ENCODE data around the gene MIF4GD.
A peak's percentile ranks its signal among the peaks of the same experiment; 100 is the strongest.

MIF4GD gene

DNA sequence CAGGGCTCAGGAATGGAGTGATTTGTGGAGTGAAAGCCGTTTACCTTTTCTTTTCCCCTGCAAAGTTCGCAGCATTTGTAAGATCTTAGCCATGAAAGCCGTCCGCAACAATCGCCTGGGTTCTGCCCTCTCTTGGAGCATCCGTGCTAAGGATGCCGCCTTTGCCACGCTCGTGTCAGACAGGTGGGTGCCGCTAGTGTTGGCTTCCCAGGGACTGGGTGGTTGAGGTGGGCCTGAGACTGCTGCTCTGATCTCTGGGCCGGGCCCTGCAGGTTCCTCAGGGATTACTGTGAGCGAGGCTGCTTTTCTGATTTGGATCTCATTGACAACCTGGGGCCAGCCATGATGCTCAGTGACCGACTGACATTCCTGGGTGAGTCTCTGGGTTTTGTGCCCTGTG lies 38.2 kb downstream of the MIF4GD start:
- DNase-seq (ENCODE audit: low spot score): no peak

DNA sequence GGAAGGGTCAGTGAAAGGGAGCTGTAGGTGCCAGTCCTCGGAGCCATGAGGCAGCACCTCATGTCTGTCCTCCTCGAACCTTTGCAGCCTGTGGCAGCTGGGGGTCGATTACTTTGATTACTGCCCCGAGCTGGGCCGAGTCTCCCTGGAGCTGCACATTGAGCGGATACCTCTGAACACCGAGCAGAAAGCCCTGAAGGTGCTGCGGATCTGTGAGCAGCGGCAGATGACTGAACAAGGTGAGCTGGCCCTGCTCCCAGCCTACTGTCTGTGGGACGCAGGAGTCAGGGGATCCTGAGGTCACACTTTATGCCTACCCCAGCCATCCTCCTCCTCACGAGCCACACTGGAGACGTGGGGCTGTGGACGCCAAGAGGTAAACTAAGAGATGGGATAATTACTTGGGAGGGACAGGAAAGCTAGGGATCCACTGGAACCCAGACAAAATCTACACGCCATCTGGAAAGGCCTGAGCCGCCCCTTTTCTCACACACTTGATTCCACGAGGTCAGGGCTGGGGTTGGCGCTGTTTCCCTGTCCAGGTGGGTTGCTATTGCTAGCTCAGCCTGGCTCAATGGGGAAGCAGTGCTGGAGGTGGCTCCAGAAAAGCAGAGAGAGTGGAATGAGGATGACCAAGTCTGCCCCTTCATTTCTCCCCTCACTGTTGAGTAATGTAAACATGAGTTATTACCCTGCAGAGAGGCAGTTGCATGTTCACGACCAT lies 39.1 kb downstream of the MIF4GD start:
- no peak for DNase-seq (ENCODE audit: low spot score)

DNA sequence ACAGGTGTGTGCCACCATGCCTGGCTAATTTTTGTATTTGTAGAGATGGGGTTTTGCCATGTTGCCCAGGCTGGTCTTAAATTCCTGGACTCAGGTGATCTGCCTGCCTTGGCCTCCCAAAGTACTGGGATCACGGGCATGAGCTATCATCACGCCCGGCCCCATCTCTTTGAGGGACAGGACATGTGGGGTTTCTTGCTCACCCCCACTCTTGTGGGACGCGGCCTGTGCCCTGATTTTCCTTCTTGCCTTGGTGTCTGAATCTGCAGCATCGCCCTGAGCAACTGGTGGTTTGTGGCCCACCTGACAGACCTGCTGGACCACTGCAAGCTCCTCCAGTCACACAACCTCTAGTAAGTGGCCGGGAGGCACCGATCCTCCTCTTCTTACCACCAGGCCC lies 40.0 kb downstream of the MIF4GD start:
- no peak for DNase-seq (ENCODE audit: low spot score)

- DNase-seq (ENCODE audit: low spot score): no peak
Measured at GRCh38 chr17:75228847-75229246, 42.2 kb downstream of the MIF4GD start.

DNA sequence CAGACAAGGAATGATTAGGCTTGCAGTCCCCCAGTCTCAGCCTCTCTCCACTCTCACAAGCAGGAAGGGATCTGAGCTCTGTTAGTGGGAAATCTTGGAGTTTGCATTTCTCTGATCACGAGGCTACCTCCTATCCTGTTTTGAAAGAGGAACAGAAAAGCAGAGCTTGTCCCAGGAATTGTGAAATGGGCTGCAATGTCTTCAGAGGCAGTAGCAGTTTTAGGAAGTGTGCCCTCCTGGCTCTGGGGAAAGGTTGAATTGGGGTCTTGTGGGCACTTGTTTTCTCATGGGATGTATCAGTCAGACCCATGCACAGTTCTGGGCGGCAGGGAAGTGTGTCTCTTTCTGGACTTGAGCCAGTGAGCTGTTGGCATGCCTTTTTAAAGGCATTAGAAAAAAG lies 42.7 kb downstream of the MIF4GD start:
- DNase-seq (ENCODE audit: low spot score): peak; percentile 68

DNA sequence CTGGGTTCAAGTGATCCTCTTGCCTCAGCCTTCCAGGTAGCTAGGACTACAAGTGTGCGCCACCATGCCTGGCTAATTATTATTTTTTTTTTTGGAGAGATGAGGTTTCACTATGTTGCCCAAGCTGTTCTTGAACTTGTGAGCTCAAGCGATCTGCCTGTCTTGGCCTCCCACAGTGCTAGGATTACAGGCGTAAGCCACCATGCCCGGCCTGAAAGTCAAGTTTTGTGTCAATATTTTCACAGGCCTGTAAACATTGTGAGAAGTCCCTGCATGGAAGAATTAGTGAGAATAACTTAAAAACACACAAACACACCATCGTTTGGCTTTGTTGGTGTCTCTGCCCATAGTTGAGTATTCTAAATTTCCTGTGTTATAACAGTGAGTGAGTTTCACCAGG lies 43.3 kb downstream of the MIF4GD start:
- no peak for DNase-seq (ENCODE audit: low spot score)

DNA sequence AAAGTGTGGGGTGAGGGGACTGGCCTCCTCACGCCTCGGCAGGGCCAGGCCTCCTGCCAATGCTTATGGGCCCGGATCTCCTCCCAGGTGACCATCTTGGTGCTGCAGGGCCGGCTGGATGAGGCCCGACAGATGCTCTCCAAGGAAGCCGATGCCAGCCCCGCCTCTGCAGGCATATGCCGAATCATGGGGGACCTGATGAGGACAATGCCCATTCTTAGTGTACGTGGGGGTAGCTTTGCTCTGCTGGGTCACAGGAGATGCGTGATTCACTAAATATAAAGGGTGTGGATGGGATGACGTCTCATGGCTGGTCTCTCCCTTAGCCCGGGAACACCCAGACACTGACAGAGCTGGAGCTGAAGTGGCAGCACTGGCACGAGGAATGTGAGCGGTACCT lies 46.0 kb downstream of the MIF4GD start:
- no peak for DNase-seq (ENCODE audit: low spot score)

GRCh38 chr17:75219815-75220214 lies 51.2 kb downstream of the MIF4GD start:
- no peak for DNase-seq (ENCODE audit: low spot score)

DNA sequence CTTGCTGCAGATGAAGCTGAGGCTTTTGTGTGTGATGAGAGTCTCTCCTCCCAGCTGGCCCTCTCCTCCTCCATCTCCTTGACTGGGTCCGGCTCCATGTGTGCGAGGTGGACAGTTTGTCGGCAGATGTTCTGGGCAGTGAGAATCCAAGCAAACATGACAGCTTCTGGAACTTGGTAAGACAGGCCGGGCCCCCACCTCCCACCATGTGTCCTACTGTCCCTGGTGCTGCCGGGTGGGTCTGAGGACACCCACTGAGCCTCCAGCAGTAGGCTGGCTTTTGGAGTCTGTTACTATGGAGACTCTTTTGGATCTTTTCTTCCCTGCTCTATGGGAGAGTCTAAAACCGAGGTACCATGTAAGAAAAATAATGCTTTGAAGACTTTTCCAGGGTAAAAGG lies 52.9 kb downstream of the MIF4GD start:
- DNase-seq (ENCODE audit: low spot score): no peak
